CD4-positive, alpha-beta T cell treated with Interleukin-12 subunit alpha and Interleukin-12 subunit beta, for 1 hour (primary cell): ENCODE measurements around the gene ROR2.

ENCODE experiments used
- DNase-seq: peaks from one replicate; pipeline ENCODE4 v3.0.0-alpha.2; 2020

The ROR2 gene

DNA sequence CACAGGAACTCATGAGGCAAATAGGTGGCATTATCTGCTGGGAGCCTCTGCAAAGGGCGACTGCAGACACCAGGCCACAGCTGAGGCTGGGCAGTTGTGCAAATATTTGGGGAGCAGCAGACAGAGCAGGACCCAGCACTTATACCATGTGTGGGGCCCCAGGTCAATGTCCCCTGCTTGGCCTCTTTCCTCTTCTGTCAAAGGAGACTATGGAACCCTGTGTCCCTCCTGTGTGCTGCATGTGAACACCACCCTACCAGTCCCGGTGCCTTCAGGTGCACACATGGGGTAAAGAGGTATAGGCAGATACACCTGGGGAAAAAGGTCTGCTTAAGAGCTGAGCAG, 50.8 kb downstream of the ROR2 start:
- no peak for DNase-seq

DNA sequence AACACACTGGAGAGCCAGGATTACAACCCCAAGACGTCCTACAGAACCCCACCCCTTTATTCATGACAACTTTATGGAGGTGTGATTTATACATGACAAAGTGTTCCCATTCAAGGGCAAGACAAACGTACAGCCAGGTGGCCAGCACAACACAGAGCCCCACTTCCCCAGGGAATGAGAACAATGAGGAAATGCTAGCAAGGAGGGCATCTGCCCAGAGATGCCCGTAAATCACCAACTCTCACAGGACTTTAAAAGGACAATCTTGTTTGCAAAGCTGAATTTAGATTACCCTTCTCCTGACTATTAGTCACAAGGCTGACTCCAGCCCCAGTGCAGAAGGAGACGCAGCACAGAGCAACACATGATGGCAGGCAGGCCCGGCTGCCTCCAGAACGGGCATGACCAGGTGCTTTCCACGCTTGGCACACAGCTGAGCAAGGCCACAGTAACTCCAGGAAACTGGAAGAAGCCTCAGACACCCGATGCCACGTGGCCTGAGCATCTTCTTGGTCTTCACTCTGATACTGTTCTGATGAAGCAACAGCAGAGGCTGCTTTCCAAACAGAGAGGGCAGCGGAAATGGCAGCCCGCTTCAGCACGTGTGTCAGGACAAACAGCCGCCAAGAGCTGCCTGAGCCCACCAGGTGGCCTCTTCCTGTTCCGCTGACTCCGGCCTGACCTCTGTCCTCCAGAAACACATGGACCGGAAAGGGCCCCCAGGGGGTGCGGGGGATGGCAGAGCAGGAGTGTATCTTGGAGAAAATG, 51.4 kb downstream of the ROR2 start:
- no peak for DNase-seq

DNA sequence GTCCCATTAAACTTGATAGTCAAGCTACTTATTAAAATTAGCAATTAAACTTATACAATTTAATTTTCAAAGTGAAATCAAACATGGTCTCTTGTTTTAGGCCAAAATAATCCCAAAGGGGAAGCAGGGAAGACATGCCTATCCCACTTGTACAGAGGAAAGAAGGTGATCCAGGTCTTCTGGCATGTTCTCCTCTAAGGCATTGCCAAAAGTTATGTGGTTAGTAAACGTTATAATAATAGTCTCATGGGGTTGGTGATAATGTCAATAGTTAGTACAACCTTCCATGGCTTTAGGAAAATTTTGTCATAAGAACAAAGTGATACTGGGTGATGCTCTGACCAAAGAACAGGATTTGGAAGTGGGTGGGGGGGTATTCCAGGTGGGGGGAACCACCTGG, 52.8 kb downstream of the ROR2 start:
- DNase-seq: no peak

DNA sequence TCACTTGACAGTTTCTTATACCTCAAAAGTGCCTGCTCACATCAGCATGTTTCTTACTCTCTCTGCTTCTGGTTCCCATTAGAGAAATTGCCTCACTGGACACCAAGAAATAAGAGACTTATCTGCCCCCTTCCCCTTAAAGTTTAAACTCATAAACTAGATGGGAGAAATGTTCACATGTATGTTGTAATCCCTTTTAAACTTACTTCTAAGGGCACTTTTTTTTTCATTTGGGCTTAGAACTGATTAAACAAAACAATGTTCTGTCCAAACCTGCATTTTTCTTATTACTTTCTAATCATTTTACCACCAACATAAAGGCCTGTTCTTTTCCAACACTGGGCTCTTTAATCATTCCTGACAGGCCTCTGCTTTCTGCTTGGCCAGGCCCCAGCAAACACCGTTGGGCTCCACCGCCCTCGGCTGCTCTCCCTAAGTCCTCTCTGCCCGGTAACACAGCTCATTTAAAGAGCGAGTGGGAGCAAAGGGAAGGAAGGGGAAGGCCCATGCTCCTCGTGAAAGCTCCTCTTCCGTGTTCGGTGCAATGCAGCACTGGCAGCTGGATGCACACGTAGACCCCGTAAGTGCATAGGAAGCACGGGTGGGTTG, 53.4 kb downstream of the ROR2 start:
- DNase-seq: no peak

DNA sequence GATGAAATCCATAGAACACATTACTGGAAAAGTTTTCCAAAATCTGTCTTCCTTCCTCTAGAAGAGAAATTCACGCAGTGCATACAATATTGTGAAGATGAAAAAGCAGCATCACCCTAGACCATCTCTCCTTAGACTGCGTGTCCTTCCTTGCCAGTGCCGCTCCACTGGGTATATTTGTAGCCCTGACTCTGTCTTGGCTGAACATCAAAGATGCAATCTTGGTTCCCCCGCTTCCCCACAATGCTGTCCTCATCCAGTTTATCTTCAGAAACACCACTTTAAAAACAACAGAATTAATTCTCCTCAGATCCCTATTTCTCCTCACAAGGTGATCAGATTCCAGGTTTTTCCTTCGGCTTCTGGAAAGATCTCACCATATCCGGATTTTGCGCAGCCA, 53.9 kb downstream of the ROR2 start:
- no peak for DNase-seq

DNA sequence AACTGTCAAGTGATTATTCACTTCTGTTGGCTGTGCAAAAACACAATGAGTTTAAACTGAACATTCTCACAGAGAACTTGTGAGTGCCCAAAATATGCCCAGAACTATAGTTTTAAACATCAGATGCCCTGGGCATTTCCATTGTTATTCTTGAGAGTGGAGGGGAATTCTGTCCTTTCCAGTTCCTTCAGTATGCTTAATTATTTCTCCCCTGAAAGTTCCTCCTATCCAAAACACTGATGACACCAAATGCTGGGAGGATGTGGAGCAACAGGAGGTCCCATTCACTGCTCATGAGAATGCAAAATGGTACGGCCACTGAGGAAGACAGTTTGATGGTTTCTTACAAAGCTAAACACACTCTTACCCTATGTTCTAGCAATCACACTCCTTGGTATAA, 55.5 kb downstream of the ROR2 start:
- no peak for DNase-seq

DNA sequence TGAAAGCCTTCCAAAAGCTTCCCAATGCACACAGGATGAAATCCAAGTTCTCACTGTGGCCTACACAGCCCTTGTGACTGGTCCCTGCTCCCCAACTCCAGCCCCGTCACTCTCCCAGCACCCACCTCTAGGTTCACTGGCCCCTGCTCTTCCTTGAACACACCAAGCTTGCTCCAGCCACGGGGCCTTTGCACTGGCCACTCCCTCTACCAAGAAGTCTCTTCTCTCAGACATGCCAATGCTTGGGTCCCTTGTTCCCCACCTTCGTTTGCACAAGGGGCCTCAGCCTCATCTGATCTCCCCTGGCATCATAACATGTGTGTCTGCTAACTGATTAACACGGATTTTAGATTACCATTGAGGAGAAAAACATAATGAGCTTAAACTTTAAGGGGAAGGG, 56.0 kb downstream of the ROR2 start:
- no peak for DNase-seq

DNA sequence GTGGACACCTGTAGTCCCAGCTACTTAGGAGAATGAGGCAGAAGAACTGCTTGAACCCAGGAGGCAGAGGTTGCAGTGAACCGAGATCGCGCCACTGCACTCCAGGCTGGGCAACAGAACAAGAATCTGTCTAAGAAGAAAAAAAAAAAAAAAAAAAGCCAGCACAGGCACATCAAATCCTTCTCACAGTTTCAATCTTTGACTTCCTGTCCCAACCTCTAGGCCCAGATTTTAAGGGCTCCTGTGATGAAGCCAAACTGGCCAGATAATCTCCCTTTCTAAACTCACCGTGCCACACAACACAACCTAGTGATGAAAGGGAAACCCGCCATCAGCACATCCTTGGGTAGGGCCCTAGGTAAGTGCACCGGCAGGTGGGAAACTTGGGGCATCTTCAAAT, 58.1 kb downstream of the ROR2 start:
- no peak for DNase-seq

DNA sequence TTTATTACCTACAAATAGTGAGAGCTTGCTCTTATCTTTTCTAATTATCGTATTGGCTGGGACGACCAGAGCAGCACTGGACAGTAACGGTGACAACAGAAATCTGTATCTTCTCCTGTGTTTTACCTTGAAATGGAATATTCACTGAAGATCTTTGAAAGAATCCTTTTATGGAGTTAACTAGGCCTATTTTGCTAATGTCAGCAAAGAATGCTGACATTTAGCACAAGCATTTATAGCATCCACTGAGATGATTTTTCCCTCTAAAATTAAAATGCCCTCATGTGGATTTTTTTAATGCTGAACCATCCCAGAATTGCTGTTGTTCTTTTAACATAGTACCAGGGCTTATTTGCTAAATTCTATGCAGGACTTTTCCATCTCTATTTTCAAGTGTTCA, 59.4 kb downstream of the ROR2 start:
- DNase-seq: no peak

DNA sequence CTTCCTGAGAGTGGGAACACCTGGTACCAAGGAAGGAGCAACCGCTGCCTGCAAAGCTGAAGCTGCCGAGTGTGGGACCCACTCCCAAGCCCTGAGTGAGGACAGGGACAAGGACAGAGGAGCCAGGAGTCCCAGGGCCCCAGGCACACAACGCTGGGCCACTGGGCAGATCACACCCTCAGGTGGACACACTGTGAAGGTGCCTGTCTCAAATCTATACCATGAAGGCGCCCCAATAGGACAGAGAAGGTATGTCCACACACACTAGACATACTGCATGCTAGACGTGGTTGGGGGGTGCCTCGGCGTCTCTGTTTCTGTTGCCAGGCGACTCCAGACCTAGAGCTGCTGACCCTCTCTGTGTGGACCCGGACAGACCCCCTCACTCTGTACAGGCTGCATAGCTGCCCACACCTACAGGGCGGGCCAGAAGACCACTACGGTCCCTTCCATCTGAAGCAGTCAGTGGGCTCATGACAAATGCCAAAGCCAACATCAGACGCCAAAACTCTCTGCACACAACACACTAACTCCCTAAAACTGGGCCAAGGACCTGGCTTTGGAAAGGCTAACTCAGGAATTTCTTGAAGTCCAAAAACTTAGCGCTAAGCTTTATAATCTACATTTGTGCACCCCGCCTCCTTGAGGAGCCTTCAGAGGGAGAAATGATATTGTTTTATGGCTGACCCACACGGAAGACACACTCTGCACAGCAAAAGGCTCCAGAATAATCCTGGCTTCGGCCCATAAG, 60.7 kb downstream of the ROR2 start:
- DNase-seq: no peak

DNA sequence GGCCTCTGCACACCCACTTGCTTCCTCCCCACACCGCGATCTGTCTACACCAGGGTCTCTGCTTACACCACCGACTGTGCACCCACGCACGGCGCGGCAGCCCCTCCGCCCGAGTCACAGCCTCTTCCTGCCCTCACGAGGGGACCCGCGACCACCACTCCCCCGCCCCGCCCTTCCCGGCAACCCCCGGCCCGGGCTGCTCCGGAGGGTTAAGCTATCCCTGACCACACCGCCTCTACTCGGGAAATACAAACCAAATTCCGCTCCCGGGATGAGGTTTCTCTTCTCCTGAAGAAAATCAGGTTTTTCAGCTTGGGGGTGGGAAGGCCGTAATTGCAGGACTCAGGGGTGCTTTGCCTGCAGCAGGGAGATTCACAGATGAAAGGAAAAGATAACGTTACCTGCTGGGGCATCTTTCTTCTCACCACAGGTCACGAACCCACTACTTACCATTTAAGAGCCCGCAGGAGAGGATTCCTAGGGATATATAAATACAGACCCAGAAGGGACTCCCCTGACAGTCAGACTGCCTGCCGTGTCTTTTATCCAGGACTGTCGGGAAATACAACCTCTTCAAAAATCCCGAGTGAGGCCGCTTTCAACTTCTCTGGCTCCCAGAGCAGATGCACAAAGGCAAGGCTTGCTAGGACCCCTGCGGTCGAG, 63.5 kb downstream of the ROR2 start:
- no peak for DNase-seq

DNA sequence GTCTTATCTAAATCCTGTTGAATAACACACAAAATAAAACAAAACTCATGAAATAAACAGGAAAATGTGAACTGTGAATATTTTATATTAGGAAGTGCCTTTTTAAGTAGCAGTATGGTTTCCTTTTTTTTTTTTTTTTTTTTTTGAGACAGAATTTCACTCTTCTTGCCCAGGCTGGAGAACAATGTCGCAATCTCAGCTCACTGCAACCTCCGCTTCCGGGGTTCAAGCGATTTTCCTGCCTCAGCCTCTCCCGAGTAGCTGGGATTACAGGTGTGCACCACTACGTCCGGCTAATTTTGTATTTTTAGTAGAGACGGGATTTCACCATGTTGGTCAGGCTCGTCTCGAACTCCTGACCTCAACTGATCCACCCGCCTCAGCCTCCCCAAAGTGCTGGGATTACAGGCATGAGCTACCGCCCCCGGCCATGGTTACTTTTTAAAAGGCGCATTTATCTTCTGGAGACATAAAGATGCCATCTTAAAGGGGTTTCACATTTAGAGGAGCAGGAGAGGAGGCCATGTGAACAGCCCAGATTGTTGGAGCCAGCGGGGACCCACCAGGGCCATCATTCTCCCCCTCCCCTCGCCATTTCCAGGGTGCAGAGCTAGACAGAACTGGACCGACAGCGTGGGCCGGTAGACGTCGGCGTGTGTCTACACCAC, 64.1 kb downstream of the ROR2 start:
- no peak for DNase-seq

DNA sequence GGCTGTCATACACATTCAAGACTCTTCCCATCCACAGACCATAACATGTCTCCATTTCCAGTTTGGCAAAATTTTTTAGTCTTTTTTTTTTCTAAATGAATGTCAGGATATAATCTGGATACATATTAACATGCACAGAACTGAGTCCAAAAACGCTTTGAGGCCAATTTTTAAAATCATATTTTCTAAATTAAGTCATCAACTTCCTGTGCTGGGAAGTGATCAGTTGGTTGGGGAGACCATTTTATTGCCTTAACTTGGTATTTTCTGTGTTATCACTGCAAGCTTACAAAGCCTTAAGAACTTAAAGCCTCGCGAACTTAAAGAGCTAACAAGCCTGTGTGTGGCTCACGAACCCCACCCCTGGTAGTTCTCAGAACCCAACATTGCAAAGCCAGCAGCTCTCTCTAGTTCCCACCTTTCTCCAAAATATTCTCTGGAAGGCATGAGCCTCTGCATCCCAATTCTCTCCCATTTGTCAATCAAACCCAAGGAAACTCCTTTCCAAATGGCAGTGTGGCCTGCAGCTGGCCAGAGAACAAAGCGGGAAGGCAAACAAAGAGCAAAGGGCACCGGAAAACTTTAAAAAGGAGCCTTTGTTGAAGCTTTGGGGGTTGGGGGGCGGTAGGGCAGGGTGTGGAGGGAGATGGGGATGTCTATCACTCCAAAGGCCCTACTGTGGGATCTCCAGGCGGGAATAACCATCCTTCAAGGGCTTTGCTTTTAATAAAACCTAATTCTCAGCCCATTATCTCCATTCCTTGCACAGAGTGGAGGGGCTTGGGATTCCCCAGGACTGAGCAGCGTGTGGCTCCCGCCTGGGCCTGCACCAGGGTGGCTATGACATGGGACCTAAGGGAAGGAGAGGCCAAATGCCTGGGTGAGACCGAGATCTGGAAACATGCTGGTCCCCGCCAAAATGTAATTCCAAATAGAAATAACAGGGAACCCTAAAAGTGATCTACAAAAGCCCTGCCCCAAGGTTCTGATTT, 65.0 kb downstream of the ROR2 start:
- DNase-seq: no peak

DNA sequence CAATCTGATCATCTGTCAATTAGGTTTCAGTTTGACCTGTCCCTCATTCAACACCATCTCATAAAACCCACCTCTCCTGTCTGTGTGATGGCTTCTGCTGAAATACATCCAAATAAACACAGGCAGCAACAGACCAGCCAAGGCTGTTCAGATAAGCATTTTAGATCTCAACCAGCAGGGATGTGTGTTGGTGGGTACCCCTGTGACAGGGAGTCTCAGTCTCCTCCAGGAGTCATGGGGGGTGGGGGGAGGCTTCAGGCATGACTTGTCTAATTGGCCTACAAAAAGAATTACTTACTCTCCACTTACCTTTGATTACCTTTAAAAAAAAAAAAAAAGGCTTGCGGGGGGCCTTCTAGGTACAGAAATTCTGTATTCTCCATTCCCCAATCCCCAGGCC, 65.9 kb downstream of the ROR2 start:
- DNase-seq: no peak

DNA sequence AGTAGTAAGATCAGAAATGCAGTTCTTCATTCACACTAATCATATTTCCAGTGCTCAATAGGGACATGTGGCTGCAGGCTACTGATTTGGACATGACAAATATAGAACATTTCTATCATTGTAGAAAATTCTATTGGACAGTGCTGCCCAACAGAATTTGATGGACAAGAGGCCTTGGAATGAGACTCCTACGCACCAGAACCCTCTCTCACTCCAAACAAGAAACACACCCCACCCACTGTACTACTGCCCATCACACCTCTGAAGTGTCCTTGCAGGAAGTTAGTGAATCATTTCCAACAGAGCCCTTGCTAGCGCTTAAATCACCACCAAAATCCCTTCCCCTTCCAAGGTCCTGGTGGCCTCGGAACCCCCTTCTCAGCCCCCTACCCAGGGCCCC, 66.5 kb downstream of the ROR2 start:
- DNase-seq: no peak

DNA sequence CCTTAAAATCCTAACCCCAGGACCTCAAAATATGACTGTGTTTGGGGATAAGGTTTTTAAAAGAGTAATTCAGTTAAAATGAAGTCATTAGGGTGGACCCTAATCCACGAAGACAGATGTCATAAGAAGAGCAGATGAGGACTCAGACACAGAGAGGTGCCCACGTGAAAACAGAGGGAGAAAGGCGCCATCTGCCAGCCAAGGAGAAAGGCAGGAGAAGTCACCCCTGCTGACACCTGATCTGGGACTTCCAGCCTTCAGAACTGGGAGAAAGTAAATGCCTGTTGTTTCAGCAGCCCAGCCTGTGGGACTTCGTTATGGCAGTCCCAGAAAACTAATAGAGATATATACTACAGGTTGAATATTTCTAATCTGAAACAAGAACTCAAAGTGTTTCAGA, 67.4 kb downstream of the ROR2 start:
- no peak for DNase-seq

DNA sequence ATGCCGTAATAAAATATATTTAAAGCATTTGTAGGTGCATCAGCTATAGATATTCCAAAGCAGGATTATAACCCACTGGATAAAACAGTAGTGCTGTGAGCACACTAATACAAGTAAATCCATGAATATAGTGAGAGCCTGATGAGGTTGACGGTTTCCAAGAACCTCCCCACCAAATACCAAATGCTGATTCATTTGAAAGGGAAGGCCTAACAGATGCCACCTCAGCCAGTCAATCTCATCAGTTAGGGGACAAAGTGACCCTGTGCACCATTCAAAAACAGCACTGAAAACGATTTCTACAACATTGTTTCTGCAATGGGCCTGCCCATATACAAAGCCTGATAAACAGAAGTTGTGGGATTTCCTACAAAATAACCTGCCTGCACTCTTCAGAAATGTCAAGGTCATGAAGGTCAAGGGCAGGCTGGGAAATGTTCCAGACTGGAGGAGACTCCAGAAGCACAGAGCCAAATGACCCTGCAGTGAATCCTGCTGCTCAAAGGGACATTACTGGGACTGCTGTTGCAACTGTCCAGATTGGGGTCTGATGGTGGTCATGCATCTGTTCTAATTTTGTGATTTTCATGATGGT, 69.6 kb downstream of the ROR2 start:
- no peak for DNase-seq

DNA sequence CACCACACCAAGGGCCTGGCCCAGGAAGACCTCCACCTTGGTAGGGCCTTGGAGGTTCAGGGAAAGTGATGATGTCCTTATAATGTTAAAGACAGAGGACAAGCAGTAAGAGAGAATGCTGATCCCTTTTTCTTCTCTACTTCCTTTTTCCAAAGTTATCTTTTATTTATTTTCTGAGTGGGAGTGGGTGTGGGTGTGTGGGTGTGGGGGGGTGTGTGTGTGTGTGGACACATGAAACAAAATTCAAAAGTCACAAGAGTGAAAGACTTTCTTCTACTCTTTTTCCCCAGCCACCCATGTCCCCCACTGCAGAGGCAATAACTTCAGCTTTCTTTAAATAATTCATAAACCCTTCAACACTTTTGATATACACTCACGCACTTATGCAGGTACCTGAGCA, 70.8 kb downstream of the ROR2 start:
- DNase-seq: no peak

DNA sequence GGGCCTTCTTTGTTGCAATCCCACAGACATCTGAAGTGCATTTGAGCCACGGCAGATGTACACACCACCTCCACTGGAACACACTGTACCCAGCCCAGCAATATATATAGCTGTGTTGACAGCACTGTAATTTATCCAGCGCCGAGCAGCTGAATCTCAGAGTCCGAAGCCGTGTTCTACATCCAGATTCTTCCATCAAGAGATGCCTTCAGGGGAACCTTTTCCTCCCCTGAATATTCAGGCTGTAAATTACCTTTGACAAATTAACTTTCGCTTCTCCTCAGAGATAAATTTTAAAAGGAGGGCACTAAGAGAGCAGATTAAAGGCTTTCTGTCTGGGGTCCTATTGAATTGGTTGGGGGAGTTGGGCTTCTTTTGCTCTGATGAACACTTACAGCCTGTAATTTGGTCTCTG, 76.4 kb downstream of the ROR2 start:
- no peak for DNase-seq

DNA sequence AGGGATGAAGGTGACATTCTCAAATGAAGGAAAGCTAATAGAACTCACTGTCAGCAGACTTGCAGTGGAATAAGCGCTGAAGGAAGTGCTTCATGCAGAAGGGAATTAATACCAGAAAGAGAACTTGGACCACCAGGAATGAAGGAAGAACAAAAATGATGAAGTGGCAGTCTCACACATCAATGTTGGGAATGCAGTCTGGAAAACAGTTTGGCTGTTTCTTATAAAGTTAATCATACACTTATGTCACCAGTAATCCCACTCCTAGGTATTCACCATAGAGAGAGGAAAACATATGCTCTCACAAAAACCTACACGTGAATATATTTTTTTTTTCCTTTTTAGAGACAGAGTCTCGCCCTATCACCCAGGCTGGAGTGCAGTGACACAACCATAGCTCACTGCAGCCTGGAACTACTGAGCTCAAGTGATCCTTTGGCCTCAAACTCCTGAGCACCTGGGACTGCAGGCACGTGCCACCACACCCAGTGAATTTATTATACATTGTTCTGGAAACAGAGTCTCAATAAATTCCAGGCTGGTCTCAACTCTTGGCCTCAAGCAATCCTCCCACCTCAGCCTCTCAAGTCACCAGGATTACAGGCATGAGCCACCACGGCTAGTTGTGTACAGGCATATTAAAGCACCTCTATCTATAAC, 81.2 kb downstream of the ROR2 start:
- DNase-seq: no peak

DNA sequence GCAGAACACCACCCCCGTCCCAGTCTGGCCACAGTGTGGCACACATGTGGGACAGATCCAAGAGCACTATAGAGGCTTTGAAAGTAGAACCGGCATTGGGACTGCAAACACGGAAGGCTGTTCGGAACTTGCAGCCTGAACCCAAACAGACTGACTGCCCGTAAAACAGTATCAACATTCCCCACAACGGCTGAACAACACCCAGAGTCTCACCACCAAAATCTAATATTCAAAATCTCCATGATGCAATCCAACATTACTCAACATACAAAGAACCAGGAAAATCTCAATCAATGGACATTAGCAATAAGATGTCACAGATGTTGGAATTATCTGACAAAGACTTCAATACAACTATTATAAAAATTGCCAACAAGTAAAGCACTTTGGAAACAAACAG, 82.3 kb downstream of the ROR2 start:
- no peak for DNase-seq
